Smooth muscle cell (in vitro differentiated cells): ENCODE measurements around the gene CLCA1. TPM values are rescaled to one million over a fixed set of nuclear protein-coding genes. Genes with fewer than 3 reads are reported as not detected.

ENCODE experiments used
- polyA plus RNA-seq: library from polyadenylated mRNA; unstranded; fragments of >200 nt; fragmentation: Nextera tagmentation; extraction: Ambion mirVana; gene quantifications from 2 replicates; pipeline ENCODE4 v1.2.1, GENCODE V29; 2016
- total RNA-seq: library from RNA; depleted of rRNA; stranded (reverse); fragments of >200 nt; gene quantifications from 2 replicates; pipeline ENCODE4 v1.2.3, GENCODE V29; 2014

The CLCA1 gene
- total and polyA plus RNA-seq, 2 experiments from 2014 or later: not detected

Other genes starting within 250 kb of the CLCA1 start
- 58.4 and 95.9 TPM in 2 replicates for gene ODF2L, start 72.6 kb upstream of the CLCA1 start, total RNA-seq
- 31.2 and 36.4 TPM in 2 replicates for gene ODF2L, start 72.6 kb upstream of the CLCA1 start, polyA plus RNA-seq
- 21.7 and 24.2 TPM in 2 replicates for gene CLCA2, start 44.8 kb upstream of the CLCA1 start, total RNA-seq
- 1.00 and 5.6 TPM in 2 replicates for gene CLCA2, start 44.8 kb upstream of the CLCA1 start, polyA plus RNA-seq
- gene CLCA4, start 78.2 kb downstream of the CLCA1 start, total RNA-seq: not detected in 2 replicates
- gene CLCA4, start 78.2 kb downstream of the CLCA1 start, polyA plus RNA-seq: not detected in 2 replicates
- gene SH3GLB1, start 235.6 kb downstream of the CLCA1 start, total RNA-seq: 69.0 and 89.8 TPM in 2 replicates
- gene SH3GLB1, start 235.6 kb downstream of the CLCA1 start, polyA plus RNA-seq: 76.5 and 86.8 TPM in 2 replicates